Myocyte (in vitro differentiated cells): ENCODE results near the gene CHST8. TPM values are rescaled to one million over a fixed set of nuclear protein-coding genes. Genes with fewer than 3 reads are reported as not detected.

Source experiments
- DNase-seq: peaks from one replicate; pipeline ENCODE4 v3.0.0-alpha.2; 2012; ENCODE audit warnings: low read depth
- total RNA-seq: library from RNA; depleted of rRNA; stranded (reverse); fragments of >200 nt; gene quantifications from 2 replicates; pipeline ENCODE4 v1.2.3, GENCODE V29; 2014

Gene CHST8
- total RNA-seq, 1 donor from 2014 or later = not detected

DNA sequence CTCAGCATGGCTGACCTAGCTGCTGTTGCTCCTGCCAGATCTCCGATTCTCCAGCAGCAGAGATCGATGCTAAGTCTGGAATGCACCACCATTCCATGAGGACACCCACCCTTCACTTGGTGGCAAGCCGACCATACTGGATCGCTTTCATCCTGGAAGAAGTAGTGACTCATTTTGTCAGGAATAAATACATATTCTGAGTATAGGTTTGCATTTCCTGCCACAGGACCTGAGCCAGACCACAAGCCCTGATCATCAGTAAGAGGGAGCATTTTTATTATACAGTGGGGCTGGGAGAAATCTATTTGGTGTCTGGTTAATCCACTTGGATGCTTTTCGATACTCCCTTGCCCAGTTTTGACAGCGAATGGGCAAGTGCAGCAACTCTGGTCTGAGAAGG is 164.0 kb downstream of the CHST8 start:
- DNase-seq = no peak

DNA sequence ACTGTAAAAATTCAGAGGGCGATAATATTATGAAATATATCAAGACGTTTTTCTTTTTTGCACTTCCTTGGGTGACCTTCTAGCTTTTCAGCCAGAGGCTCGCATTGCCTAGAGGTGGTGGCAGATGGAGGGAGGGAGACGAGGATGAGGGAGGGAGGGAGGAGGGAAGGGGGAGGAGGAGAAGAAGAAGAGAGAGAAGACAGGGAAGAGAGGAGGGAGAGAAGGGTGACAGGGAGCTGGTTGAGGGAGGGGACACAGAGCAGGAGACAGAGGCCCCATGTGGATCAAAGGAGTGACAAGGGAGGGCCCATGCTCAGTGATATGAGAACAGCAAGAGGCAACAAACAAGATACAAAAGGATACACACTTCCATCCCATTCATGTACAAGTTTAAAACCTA is 166.9 kb downstream of the CHST8 start:
- DNase-seq = no peak

DNA sequence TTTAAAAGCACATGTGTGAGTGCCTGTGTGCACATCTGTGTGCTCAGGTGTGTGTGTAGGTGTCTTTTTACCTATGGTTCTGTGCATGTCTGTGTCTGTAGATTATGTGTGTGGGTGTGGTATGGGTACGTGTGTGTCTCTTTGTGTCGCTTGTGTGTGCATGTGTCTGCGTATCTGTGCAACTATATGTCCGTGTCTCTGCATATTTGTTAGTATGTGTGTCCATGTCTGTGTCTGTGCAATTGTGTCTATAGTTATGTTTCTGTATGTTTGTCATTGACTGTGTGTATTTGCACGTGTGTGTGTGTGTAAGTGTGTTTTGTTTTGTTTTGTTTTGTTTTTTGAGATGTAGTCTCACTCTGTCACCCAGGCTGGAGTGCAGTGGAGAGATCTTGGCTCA is 167.6 kb downstream of the CHST8 start:
- no peak for DNase-seq

DNA sequence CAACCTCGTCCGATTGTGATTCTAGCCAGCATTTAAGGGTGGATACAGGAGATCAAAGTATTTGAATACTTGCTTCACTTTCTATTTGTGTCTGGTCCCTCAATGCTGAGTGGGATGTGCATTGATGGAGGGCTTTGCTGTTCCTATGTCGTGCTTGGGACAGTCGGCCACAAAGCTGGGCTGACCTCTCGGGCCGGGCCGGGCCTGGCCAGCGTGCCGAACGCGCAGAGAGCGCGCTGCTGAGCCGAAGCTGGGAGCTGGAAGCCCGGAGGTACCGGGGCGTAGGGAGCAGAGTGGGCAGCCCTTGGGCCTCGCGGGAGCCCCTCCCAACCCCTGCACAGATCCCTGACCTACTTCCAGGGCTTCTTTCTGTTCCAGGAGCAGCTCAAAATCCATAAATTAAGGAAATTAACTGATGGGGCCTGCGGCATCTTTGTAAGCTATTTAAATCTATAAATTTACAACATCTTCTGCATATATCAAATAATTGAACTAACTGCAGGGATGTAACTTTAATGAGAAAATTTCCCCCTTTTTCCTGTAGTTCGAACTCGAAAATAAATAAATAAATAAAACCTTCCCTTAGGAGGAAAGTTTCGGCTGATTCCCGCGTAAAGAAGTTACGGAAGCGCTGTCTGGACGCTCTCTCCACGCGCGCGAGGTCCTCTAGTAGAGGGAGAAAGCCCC is 173.1 kb downstream of the CHST8 start:
- DNase-seq = no peak

DNA sequence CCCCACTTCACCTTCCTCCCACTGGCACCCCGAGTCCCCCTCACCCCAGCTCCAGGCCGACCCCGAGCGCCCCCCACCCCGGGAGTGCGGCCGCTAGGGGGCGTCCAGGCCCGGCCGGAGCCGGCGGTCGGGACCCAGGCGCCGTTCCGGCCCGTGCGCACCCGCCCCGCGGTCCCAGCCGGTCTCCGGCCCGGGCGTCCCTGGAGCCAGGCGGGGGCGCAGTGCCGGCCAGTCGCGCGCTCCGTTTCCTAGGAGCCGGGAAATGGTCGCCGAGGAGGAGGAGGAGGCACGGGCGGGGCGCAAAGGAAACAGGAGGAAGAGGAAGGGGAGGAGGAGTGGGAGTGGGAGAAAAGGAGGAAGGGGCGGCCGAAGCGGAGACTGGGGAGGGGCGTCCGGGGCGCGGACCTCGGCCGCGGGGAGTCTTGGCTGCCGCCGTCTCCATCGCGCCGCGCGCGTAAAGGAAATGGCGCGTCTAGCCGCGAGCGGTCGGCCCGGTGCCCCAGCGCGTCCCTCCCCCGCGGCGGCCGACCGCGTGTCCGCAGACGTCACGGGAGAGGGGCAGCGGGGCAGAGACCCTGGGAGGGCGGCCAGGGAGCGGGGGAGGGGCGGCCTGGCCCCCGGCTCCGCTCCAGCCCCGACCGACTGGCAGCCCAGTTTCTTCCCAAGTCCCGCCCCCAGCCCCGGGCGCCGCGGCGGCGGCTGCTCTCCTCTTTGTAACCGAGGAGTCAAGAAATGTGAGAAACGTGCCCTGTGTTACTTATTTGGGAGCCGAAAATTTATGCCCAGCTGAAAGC is 173.8 kb downstream of the CHST8 start:
- DNase-seq = peak; percentile 66

DNA sequence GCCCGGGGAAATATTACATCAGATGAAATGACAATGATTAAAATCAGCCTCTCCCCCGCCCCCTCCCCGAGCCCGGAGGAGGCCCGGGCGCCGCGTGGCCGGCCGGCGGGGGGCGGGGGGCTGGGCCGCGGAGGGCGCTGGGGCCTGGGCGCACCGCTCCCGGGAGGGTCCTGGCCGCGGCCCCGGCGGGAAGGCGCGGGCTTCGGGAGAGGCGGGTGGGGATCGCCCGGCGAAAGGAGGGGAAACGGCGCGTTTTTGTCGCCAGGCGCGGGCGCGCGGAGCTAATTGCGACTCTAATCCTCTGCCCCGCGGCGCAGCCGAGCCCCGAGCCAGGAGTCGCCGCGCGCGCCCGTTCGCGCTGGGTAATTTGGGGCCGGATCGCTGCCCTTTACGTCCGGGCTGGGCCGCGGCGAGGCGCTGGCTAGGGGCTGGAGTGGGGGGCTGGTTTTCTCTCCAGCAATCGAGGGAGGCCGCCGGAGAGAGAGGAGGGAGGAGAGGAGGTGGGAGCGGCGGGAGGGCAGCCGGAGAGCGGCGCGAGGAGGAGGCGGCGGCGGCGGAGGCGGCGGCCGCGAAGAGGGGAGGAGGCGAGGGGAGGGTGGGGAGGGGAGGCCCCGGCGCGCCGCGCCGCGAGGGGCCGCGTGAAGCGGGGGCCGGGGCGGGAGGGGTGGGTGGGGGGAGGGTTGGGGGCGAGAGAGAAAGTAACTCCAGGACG is 174.6 kb downstream of the CHST8 start, which contains the start of gene KCTD15:
KCTD15 (plus strand) TSS at position 707 of the 712 bp plus-strand sequence. CDS start 3,585 bp downstream, outside the sequence.
- peak; percentile 33 for DNase-seq

DNA sequence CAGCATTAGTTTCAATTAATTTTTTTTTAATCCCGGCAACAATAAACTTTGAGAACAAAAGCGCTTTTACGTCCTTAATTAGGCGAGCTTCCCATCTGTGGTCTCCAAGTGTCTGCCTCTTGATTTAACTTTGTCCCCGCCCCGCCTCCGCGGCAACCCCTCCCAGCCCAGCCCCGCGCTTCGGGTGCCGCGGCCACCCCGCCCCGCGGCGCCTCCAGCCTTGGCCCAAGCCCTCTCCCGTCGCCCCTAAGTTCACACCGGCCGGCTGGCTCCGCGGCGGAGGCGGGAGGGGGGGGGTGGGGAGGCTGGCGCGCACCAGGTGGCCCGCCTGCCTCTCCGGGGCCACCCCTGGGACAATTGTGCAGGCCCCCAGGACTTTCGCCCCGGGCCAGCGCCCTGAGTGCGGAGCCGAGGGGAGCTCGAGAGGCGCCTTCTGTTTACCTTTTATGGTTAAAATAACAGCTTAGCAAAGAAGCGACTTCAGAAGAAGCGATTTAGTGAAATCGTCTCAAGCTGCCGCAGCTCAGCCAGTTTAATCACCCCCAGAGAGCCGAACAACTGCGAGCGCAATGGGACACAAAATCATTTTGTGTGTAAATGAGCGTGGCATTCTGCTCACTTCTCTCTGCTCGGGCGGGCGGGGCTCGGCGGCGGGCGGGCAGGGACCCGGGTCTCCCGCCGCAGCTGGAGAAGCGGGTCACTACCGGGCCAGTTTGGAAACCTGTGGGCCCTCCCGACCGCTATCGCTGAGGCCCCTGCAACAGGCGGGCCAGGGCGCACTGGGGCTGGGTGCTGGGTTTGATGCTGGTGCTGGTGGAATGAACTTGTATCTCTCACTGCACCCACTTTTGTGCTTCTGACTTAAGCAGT is 176.3 kb downstream of the CHST8 start:
- peak; percentile 3 for DNase-seq

DNA sequence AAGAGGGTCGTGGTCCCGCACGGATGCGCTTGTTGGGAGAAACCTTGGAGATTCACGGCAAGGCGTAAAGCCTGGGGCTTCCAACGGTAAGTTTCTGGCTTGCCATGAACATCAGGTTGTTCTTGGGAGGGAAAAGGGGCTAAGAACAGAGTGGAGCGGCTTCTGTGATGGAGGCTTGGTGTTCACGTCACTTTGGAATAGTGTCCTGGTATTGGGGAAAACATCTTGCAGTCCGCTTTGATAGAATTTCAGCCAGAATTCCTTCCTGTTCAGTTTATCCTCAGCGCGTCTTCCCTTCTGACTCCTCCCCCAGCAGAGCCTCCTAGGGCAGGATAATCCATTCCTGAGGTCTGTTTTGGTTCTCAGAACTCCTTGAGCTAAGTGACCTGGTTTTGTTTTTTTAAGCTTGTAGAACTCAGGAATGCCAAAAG is 176.9 kb downstream of the CHST8 start:
- DNase-seq = no peak

DNA sequence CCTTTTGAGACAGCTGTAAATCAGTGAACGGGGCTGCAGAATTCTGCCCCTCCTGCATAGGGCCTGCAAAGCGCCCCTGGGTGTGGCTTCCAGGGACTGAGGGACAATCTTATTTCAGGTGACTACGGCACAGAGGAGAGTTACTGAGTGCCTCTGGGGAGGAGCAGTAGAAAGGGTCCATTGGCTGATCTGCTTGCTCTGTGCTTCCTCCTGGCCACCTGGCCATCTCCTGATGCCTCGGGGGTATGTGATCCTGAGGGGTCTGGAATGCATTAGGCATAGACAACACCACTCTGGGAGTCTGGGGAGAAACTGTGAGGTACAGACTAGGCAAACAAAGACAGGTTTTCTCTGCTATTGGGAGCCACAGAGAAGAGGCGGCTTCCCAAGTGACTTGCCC is 177.7 kb downstream of the CHST8 start:
- no peak for DNase-seq

DNA sequence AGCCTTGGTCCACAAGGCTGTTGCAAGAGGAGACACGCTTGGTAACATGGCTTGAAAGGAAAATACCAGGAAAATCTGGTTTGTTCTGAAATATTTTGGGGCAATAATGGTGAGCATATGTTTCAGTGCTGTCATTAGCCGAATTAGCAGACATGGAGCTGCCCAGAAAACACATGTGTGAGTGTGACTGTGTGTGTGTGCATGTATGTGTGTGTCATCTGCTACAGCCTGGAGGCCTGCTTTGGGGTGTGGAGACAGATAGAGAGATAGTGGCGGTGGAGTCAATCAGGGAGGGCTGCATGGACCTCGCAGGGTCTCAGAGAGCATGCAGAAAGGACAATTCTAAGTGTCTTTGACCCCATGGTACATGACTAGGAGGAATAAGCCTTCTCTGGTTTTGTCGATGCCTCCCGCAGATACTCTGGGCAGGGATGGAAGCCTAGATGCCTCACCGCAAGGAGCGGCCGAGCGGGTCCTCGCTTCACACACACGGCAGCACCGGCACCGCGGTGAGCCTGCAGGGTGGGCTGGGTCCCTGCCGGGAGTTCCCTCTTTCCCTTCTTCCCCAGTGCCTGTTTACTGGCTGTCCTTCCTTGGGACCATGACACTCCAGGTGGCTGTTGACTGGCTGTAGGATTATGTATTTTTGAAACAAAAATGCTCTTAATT is 178.4 kb downstream of the CHST8 start:
- DNase-seq = no peak

DNA sequence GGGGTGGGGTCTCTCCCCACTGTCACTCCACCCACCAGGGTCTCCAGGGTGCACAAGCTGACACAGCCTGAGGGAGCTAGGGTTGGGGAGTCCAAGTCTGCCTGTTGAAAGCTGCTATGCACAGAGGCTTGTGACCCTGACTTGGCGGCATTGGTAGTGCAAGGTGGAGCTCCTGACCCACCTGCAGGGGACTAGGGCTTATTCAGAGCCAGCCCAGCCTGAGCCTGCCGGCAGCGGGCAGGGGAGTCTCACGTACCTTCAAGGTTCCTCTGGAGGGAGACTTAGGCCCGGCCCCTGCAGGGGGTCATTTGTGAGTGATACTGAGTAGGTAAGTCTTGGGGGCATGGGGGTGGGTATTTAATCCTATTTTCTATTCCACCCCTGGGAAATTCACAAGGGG is 179.7 kb downstream of the CHST8 start:
- no peak for DNase-seq

DNA sequence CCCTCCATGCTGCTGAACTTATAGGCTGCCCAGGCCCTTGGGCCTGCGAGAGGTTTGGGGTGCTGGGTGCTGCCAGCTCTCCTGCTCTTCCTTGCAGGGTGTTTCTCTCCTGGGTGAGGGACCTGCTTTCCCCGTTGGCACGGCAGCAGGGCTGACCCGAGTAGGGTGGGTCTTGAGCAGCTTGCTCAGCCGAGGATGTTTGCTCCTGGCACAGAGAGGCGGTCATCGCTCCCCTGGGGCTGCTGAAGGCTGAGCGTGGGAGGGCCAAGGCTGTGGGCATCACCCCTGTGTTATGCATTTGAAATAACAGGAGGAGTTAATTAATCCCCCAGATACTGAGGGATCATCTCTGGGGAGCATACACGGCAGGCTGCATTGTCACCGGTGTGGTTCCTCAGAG is 180.2 kb downstream of the CHST8 start:
- DNase-seq = no peak

DNA sequence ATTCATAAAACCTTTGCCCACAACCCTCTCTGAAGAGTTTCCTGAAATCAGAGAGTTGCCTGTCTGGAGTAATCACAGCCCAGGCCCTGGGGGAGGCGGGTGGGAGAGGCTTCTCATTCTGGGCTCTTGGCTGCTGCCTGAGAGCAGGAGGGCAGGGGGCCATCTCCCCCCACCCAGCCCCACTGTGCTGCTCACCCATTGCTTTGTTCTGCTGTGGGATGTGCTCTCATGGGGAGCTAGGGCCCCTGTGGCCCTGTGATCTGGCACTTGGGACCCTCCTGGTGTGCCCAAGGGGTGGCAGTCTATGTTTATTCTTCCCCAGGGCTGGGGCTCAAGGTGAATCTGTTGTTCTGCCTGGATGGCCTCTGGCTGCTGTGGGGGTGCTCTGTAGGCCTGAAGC is 181.0 kb downstream of the CHST8 start:
- no peak for DNase-seq

DNA sequence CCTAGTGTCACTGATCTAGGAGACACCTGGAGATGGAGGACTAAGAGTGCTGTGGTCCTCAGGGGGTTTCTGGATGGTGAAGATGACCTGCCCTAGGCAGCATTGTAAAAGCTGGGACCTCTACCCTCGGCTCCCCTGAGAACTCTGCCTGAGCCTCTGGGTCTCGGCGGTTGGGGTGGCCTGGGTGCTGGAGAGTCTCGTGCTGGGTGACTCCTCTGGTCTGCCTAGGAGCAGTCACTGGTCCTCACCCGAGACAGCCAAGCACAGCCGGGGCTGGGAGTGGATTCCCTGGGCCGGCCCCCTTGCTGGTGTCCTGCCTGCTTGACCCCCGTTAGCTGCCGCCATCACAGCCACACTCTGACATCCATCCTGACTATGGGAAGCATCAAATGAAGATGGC is 181.6 kb downstream of the CHST8 start:
- no peak for DNase-seq

DNA sequence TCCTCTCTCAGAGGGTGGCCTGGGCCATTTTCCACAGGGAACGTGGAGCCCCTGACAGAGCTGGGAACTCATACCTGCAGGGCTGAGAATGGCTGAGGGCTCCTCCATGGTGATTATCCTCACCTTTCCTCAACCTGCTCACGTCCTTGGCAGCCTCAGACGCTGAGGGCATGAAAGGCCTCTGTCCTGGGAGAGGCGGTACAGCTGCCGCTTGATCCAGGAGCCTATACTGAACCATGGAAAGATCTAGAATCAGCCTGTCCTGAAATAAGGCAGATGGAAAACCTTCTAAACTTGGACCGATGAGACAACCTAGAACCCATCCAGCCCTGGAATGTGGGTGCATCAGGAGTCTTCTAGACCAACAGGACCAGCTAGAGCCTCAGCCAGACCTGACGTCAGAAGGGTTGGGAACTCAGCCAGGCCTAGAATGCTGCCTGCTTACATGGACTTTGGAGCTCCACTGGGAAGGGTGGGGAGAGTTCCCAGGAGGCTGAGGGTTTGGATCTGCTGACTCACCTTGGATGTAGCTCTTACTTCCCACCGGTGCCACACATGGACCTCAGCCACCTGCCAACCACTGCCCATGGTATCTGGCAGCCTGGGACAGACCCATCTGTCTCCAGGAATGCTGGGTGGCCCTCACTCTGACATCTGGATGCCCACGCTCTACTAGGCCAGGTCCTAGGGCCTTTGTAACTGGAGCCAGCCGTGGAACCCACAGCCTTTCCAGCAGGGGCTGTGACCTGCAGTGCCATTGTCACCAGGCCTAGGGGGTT is 182.5 kb downstream of the CHST8 start:
- DNase-seq = peak; percentile 31

DNA sequence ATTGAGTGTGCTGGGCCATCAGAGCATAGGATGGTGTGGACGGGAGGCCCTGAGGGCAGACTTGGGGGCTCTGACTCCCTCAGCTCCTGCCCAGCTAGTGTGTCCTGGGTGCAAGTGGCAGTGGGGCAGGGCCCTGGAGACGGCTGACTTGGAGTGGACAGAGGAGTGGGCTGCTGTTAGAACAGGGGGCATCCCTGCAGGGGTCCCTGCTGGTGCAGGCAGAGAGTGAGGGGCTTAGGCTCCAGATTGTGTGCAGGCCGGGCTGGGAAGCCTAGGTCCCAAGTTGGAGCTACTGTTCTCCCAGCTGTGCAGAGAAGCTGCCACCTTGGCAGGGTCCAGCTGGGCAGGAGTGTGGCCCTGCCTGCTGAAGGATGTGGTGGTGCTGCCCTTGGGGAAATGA is 183.6 kb downstream of the CHST8 start:
- DNase-seq = no peak

DNA sequence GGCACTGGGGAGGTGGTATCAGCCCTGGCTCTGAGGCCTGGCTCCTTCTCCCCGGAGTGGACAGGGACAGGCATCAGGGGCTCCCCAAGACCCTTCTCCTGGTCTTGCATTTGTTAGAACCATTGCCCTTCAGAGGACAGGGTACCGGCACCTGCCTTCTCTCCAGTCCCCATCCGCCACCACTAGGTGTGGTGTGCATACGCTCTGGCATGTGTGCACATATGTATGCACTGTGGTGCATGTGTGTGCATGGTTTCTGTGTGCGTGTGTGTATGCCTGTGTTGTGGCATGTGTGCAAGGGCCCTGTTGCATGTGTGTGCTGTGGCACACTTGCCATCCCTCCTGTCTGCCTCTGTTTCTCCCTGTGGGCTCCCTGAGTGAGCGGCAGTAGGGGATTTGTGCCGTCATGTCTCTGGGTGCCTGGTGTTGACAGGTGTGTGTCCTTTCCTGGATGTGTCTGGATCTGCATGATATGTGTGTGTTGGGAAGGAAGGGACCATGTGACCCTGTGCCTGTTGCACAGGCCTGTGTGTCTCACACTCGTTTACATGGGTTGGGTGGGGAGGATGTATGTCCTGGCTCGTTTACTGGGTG is 184.2 kb downstream of the CHST8 start:
- DNase-seq = no peak

DNA sequence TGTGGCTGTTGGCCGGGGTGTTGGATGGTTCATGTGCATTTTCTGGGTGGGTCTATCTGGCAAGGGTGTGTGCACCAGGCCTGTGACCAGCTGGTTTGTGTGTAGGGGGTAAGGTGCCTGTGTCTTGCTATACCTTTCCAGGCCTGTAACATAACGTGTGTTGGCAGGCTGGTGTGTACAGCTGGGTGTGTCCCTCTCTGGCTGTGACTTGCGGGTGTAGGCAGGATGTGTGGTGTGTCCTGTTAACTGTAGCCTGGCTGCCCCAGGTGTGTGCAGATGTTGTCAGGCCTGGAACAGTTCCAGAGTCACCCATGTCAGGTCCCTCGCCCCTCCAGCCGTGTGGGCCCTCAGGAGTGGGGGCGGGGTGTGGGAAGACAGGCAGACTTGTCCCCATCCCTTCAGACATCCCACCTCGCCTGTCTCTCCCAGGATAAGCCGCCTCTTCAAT is 184.7 kb downstream of the CHST8 start:
- no peak for DNase-seq

DNA sequence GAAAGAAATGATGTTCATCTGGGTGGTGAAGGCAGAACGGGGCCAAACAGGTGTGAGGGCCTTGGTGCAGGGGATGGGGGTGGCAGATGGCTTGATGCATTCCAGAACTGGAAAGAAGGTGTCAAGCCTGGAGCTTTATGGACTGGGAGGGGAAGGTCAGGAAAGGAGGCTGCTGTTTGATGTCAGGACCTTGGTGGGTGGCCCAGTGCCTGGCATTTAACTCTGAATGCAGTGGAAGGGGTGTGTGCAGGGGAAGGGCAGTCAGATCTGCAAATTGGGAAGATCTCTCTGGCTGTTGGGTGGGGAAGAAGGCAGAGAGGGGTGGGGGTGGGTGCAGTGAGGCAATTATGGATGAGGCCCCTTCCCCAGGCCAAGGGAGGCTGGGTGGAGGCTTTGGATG is 186.6 kb downstream of the CHST8 start:
- no peak for DNase-seq
